K562 (cell line): ENCODE measurements around the gene TIAL1. TPM values are rescaled to one million over a fixed set of nuclear protein-coding genes. Genes with fewer than 3 reads are reported as not detected.
A peak's percentile ranks its signal among the peaks of the same experiment; 100 is the strongest.

Experiments used
- DMBX1 ChIP-seq: fragments of 250-450 bp; sonication (Bioruptor Pico); IDR thresholded peaks from 2 replicates; pipeline ENCODE4 v1.8.0; 2022; ENCODE audit warnings: inconsistent platforms, mild to moderate bottlenecking, moderate library complexity, borderline replicate concordance
- EGR1 ChIP-seq: fragments of 450-650 bp; conservative IDR thresholded peaks from 2 replicates; pipeline ENCODE4 v1.6.1; 2017; ENCODE audit warnings: mild to moderate bottlenecking
- ERF ChIP-seq: fragments of 450-650 bp; formaldehyde crosslinking; IDR thresholded peaks from 2 replicates; pipeline ENCODE4 v1.4.0; 2020; ENCODE audit warnings: mild to moderate bottlenecking, mixed read lengths
- GABPB1 ChIP-seq: sonication (generic); formaldehyde crosslinking; IDR thresholded peaks from 2 replicates; pipeline ENCODE4 v1.8.0; 2022; ENCODE audit warnings: mild to moderate bottlenecking, missing genetic modification reagents
- HDAC2 ChIP-seq: fragments of 450-650 bp; IDR thresholded peaks from 2 replicates; pipeline ENCODE4 v1.6.1; 2016; ENCODE audit warnings: mild to moderate bottlenecking
- HIVEP1 ChIP-seq: fragments of 250-450 bp; sonication (Bioruptor Pico); IDR thresholded peaks from 2 replicates; pipeline ENCODE4 v1.4.0; 2020; ENCODE audit warnings: mild to moderate bottlenecking
- MIER1 ChIP-seq: fragments of 450-650 bp; IDR thresholded peaks from 2 replicates; pipeline ENCODE4 v1.6.1; 2016; ENCODE audit warnings: antibody characterized with exemption, mild to moderate bottlenecking, low read depth
- RBM15 ChIP-seq: fragments of 200-400 bp; formaldehyde crosslinking; IDR thresholded peaks from 2 replicates; pipeline ENCODE4 v1.6.1; 2018; ENCODE audit warnings: mild to moderate bottlenecking, low read length, moderate library complexity; ENCODE audit not compliant: insufficient read depth
- RFX5 ChIP-seq: IDR thresholded peaks from 2 replicates; pipeline ENCODE4 v1.6.1; 2011; ENCODE audit warnings: low read depth, mild to moderate bottlenecking, improper control_type of control experiment, low read length
- SIN3A ChIP-seq, 2 experiments: fragments of 150-350 bp in 1 of 2; IDR thresholded peaks; 2 replicates each; pipeline ENCODE4 v1.6.1; 2011 to 2016; ENCODE audit warnings: borderline replicate concordance in 2 of 2, low read depth in 2 of 2, low read length in 2 of 2, mild to moderate bottlenecking in 2 of 2, moderate library complexity in 2 of 2; ENCODE audit not compliant: control insufficient read depth in 1 of 2
- SIX5 ChIP-seq, 2 experiments: IDR thresholded peaks; 2 replicates each; pipeline ENCODE4 v1.6.1; 2011; ENCODE audit warnings: low read length in 2 of 2, borderline replicate concordance in 1 of 2, low read depth in 1 of 2, mild to moderate bottlenecking in 1 of 2, moderate library complexity in 1 of 2; ENCODE audit not compliant: insufficient read depth in 1 of 2
- SMARCA4 ChIP-seq: fragments of 450-650 bp; IDR thresholded peaks from 2 replicates; pipeline ENCODE4 v1.6.1; 2016
- SREBF1 ChIP-seq: fragments of 150-350 bp; IDR thresholded peaks from 2 replicates; pipeline ENCODE4 v1.6.1; 2014; ENCODE audit warnings: antibody characterized with exemption, low read depth, low read length, borderline replicate concordance
- SREBF2 ChIP-seq: sonication (generic); formaldehyde crosslinking; IDR thresholded peaks from 2 replicates; pipeline ENCODE4 v1.4.0; 2020; ENCODE audit warnings: mild to moderate bottlenecking, missing genetic modification reagents
- STAT5B ChIP-seq: fragments of 250-450 bp; sonication (Bioruptor Pico); IDR thresholded peaks from 2 replicates; pipeline ENCODE4 v1.8.0; 2021; ENCODE audit warnings: mild to moderate bottlenecking, inconsistent platforms
- TSC22D4 ChIP-seq: fragments of 450-650 bp; IDR thresholded peaks from 2 replicates; pipeline ENCODE4 v1.6.1; 2016; ENCODE audit warnings: missing genetic modification characterization, missing biosample characterization, control low read depth
- ZBED1 ChIP-seq: IDR thresholded peaks from 2 replicates; pipeline ENCODE4 v1.6.1; 2014
- ZBTB1 ChIP-seq: sonication (generic); formaldehyde crosslinking; IDR thresholded peaks from 2 replicates; pipeline ENCODE4 v1.8.1; 2023; ENCODE audit warnings: missing genetic modification reagents, low read depth, mild to moderate bottlenecking, borderline replicate concordance
- ZNF584 ChIP-seq: fragments of 200-800 bp; sonication (Bioruptor generic); IDR thresholded peaks from 2 replicates; pipeline ENCODE4 v1.6.1; 2016; ENCODE audit warnings: low read depth, mild to moderate bottlenecking, missing genetic modification characterization, missing compliant biosample characterization
- ZSCAN29 ChIP-seq: fragments of 450-650 bp; IDR thresholded peaks from 2 replicates; pipeline ENCODE4 v1.6.1; 2017
- polyA plus RNA-seq, 8 experiments: library from polyadenylated mRNA; depleted of rRNA in 4 of 8; stranded (reverse) in 5 of 8; unstranded in 3 of 8; fragments of >200 nt; fragmentation: Nextera tagmentation in 2 of 8; fragmentation: Illumina TruSeq in 1 of 8; extraction: Ambion mirVana in 2 of 8; extraction: Trizol in 1 of 8; gene quantifications; 2 replicates each; pipeline versions ENCODE4 v1.2.1 to v1.2.3, GENCODE V29; 2011 to 2014; ENCODE audit warnings: inconsistent platforms in 1 of 8, missing spikeins in 1 of 8
- total RNA-seq, 7 experiments: library from RNA; depleted of rRNA in 6 of 7; stranded (reverse); fragments of >200 nt in 6 of 7; fragmentation: Illumina TruSeq in 2 of 7; extraction: Trizol in 2 of 7; gene quantifications; 2 replicates each; pipeline versions ENCODE4 v1.2.1 to v1.2.3, GENCODE V29; 2011 to 2021; ENCODE audit warnings: low replicate concordance in 1 of 7
- TF ChIP-seq, protein P1 (sequence below), 2 experiments: fragments of 150-350 bp in 1 of 2; IDR thresholded peaks; 2 replicates each; pipeline ENCODE4 v1.6.1; 2012 to 2016; ENCODE audit warnings: low read depth in 2 of 2, low read length in 2 of 2, mild to moderate bottlenecking in 1 of 2, moderate library complexity in 1 of 2
- TF ChIP-seq, protein P2 (sequence below): IDR thresholded peaks from 2 replicates; pipeline ENCODE4 v1.6.1; 2014; ENCODE audit warnings: antibody characterized with exemption
- TF ChIP-seq, protein P3 (sequence below): fragments of 250-450 bp; sonication (Bioruptor Pico); IDR thresholded peaks from 2 replicates; pipeline ENCODE4 v1.8.0; 2021; ENCODE audit warnings: moderate library complexity, mild to moderate bottlenecking, inconsistent platforms
- TF ChIP-seq, protein P4 (sequence below): fragments of 250-450 bp; sonication (Bioruptor Pico); IDR thresholded peaks from 2 replicates; pipeline ENCODE4 v1.6.1; 2021; ENCODE audit warnings: mild to moderate bottlenecking

TIAL1 gene
- total and polyA plus RNA-seq, 9 of the 15 experiments (the other 6 are each of a cell fraction or from before 2014, with no cell fraction given) = 22.5 to 126 (median 58.2) TPM

DNA sequence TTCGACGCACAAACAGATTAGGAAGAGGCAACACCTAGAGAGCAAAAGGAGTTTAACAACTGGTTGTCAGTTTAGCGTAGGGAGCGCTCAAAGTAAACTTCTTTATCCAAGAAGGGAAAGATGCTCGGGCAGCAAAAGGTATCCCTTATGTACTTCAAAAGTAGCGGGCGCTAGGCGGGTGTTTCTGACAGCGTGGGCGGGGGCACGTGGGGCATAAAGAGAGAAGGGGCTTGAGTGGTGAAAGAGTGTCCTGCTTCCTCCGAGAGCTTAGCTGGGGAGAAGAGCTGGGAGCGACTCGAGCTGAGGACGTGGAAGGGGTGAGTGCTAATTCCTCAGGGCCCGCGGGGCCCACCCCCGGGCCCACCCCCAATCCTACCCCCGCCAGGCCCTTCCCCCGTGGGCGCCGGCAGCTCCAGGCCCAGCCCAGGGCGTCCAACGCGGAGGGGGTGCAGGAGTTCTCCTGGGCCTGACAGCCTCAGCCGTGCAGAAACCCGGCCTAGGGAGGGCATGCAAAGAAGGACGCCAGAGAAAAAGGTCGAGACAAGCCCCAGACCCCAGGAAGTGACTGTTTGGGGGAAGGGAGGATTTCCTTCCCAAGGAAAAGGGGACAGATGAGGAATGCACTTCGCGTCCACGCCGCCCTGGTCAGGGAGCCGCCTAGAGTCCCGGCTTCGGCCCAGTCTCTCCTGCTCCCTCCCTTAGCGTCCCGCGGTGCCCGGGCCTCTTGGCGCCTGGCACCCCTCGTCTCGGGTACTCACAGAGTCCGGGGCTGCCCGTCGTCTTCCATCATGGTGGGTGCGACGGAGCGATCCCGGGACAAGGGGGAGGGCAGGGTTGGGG is 868 bp downstream of the TIAL1 start (continued):
- TF ChIP-seq, protein P1, sequence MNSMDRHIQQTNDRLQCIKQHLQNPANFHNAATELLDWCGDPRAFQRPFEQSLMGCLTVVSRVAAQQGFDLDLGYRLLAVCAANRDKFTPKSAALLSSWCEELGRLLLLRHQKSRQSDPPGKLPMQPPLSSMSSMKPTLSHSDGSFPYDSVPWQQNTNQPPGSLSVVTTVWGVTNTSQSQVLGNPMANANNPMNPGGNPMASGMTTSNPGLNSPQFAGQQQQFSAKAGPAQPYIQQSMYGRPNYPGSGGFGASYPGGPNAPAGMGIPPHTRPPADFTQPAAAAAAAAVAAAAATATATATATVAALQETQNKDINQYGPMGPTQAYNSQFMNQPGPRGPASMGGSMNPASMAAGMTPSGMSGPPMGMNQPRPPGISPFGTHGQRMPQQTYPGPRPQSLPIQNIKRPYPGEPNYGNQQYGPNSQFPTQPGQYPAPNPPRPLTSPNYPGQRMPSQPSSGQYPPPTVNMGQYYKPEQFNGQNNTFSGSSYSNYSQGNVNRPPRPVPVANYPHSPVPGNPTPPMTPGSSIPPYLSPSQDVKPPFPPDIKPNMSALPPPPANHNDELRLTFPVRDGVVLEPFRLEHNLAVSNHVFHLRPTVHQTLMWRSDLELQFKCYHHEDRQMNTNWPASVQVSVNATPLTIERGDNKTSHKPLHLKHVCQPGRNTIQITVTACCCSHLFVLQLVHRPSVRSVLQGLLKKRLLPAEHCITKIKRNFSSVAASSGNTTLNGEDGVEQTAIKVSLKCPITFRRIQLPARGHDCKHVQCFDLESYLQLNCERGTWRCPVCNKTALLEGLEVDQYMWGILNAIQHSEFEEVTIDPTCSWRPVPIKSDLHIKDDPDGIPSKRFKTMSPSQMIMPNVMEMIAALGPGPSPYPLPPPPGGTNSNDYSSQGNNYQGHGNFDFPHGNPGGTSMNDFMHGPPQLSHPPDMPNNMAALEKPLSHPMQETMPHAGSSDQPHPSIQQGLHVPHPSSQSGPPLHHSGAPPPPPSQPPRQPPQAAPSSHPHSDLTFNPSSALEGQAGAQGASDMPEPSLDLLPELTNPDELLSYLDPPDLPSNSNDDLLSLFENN (IDR thresholded peaks at IDR 0.05; ENCODE audit: low read depth in 2 of 2, low read length in 2 of 2) = no peak
- no peak for TF ChIP-seq HDAC2
- TF ChIP-seq, protein P2, sequence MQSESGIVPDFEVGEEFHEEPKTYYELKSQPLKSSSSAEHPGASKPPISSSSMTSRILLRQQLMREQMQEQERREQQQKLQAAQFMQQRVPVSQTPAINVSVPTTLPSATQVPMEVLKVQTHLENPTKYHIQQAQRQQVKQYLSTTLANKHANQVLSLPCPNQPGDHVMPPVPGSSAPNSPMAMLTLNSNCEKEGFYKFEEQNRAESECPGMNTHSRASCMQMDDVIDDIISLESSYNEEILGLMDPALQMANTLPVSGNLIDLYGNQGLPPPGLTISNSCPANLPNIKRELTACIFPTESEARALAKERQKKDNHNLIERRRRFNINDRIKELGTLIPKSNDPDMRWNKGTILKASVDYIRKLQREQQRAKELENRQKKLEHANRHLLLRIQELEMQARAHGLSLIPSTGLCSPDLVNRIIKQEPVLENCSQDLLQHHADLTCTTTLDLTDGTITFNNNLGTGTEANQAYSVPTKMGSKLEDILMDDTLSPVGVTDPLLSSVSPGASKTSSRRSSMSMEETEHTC = no peak
- no peak for TF ChIP-seq SIX5 (IDR thresholded peaks at IDR 0.05; ENCODE audit: borderline replicate concordance in 1 of 2, insufficient read depth in 1 of 2, low read depth in 1 of 2, low read length in 2 of 2)
- no peak for TF ChIP-seq ZNF584 (CRISPR knock-in tag)
- TF ChIP-seq SREBF2 (CRISPR knock-in tag) = no peak
- no peak for TF ChIP-seq STAT5B (CRISPR knock-in tag)
- TF ChIP-seq TSC22D4 (tag) = no peak
- TF ChIP-seq RBM15 = no peak
- TF ChIP-seq EGR1 = peak; percentile 91
- no peak for TF ChIP-seq HIVEP1
- TF ChIP-seq SIN3A (IDR thresholded peaks at IDR 0.05; ENCODE audit: borderline replicate concordance in 2 of 2, control insufficient read depth in 1 of 2, low read depth in 2 of 2, low read length in 2 of 2) = peak; percentile 38 to 49; a peak in 1 of 4 replicates
- TF ChIP-seq GABPB1 (CRISPR knock-in tag) = no peak
- TF ChIP-seq SREBF1 = no peak
- no peak for TF ChIP-seq ZBED1
- no peak for TF ChIP-seq MIER1
- no peak for TF ChIP-seq ERF
- TF ChIP-seq RFX5 = no peak
- 0 out of 2 replicates have a peak, but pooled peaks have one; percentile 31 for TF ChIP-seq ZBTB1 (CRISPR knock-in tag)
- TF ChIP-seq, protein P3, sequence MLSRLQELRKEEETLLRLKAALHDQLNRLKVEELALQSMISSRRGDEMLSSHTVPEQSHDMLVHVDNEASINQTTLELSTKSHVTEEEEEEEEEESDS (CRISPR knock-in tag) = no peak
- TF ChIP-seq SMARCA4 = no peak
- no peak for TF ChIP-seq ZSCAN29
- TF ChIP-seq, protein P4, sequence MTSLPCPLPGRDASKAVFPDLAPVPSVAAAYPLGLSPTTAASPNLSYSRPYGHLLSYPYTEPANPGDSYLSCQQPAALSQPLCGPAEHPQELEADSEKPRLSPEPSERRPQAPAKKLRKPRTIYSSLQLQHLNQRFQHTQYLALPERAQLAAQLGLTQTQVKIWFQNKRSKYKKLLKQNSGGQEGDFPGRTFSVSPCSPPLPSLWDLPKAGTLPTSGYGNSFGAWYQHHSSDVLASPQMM (CRISPR knock-in tag) = no peak
- TF ChIP-seq DMBX1 = no peak
